GM18858 (cell line): ENCODE results near the gene DNASE1L3.
"Not testable (repeated sequence)": the region's sequence is repeated elsewhere in the genome, so short reads cannot be mapped to it uniquely, and the experiment has no call there.

Experiments used
- ATAC-seq: cut with Tn5 transposase; IDR thresholded peaks from one replicate; pipeline ENCODE4 v1.9.1; 2021; ENCODE audit not compliant: unreplicated experiment

The DNASE1L3 gene

GRCh38 chr3:58202917-58203360, 7.8 kb downstream of the DNASE1L3 start:
- ATAC-seq, result peak; percentile 65

DNA sequence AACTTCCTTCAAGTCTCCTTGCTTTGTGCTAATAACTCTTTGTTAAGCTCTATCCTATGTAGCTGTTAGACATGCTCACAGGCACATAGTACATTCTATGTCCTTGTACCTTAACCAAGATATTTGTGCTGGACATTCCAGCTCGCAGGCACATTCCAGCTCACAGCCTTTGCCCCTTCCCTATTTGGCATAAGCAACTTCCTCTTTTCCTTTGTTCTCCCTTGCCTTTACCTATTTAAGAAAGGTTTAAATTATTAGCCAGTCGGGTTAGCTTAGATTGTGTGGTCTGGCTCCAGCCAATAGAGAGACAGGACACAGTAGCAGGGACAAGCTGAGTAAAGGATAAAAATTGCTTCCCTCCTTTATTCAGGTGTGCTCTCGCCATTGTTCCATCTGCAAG, 9.3 kb downstream of the DNASE1L3 start:
- ATAC-seq, result not testable (repeated sequence)

GRCh38 chr3:58200846-58201355, 9.9 kb downstream of the DNASE1L3 start:
- ATAC-seq, result no peak

DNA sequence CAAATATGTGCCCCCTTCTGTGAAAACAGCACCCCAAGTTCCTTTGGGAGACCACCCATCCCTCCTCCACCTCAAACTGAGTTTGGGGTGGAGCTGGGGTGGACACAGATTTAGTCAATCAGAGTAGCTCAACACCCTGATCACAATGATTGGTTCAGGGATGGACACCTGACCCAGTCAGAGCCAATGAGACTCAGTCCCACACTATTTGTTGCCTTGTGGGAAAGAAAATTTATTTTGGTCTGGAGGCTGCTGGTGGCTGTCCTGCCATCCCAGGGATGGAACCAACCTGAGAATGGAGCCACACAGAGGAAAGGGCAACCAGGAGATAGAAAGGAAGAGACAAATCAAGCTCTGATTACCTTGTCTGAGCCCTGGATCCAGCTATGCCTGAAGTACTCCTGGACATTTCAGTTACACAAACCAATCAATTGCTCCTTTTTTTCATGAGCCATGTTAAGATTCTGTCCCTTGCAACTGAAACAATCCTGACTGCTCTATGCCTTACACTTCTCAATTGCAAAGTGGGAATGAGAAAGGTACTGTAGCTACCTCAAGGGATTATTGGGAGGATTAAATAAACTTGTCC, 10.6 kb downstream of the DNASE1L3 start:
- ATAC-seq, result no peak

DNA sequence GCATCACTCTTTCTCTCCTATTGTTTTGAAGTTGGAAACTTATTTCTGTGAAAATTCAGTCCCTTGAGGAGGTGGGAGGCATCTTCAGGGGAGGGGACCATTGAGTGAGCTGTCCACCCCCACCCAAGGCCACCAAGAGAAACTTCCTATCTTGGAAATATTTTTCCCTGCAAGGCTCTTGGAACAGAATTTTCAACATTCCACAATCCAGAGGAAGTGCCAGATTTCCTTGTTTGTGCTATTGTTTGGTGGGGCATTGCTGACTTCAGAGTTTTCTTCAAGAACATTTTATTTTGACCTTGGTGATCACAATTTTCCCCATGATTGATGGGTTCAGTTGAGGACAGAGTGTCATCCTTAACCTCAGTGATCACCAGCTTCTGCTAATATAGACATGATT, 12.0 kb downstream of the DNASE1L3 start:
- no peak for ATAC-seq

GRCh38 chr3:58198362-58198761, 12.4 kb downstream of the DNASE1L3 start:
- ATAC-seq, result no peak

GRCh38 chr3:58197588-58197987, 13.2 kb downstream of the DNASE1L3 start:
- ATAC-seq, result no peak

GRCh38 chr3:58193682-58194407, 16.9 kb downstream of the DNASE1L3 start:
- no peak for ATAC-seq

DNA sequence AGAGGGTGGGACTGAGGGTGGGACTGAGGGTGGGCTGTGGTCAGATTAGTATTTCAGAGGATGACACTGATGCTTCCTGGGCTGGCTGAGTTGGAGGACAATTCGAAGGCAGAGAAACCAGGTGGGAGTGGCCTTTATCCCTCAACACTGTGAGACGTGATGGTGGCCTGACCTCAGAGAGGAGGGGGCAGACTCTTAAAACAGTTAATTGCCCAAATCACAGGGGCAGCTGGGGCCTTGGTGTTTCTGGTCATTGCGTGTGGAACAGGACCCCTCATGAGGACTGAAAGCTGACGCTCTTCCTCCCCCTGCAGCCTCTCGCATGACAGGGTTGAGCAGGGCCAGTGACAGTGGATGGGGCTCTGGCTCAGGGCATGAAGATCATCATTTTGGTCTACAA, 18.7 kb downstream of the DNASE1L3 start:
- no peak for ATAC-seq

GRCh38 chr3:58191361-58191991, 19.3 kb downstream of the DNASE1L3 start:
- ATAC-seq, result no peak

GRCh38 chr3:58190882-58191281, 19.9 kb downstream of the DNASE1L3 start:
- ATAC-seq, result no peak

DNA sequence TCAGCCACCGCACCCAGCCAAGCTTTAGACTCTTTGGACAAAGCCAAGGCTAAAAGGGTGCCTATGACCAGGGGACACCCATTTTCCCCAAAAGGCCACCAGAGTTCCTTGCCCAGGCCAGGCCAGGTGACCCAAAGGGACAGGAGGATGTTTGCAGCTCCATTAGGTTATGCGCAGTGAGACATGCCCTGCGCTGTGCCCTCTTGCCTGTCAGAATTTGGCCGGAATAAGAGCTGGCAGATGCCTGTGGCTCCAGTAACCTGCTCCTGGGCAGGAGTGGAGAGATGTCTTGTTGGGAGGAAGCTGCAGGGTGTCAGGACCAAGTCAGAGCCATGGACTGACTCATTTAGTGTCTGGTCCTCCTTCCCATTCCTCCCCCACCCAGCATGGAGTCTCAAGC, 20.5 kb downstream of the DNASE1L3 start:
- ATAC-seq, result no peak

GRCh38 chr3:58189691-58190090, 21.1 kb downstream of the DNASE1L3 start:
- no peak for ATAC-seq

DNA sequence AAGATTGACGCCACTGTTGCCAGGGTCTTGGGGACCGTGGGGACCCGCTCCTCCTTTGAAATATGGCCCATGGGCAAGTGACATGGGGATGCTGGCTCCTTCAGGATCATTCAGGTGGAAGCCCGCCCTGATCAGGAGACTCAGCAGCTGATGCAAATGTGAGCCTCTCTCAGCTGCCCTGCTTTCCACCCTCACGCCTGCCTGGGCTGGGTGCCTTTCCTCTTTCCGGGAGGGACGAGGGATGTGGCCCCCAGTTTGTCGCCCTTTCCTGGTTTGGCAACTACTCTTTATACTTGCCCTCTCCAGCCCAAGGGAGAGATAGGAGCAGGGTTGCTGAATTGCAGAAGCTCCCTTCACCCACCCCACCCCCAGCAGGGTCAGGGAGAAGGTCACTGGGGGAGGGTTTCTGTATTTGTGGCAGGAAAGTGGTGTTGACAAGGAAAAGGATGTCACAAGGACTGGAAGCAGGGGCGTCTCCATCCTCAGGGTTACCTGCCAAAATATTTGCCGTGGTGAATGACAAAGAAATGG, 21.8 kb downstream of the DNASE1L3 start:
- ATAC-seq, result no peak

DNA sequence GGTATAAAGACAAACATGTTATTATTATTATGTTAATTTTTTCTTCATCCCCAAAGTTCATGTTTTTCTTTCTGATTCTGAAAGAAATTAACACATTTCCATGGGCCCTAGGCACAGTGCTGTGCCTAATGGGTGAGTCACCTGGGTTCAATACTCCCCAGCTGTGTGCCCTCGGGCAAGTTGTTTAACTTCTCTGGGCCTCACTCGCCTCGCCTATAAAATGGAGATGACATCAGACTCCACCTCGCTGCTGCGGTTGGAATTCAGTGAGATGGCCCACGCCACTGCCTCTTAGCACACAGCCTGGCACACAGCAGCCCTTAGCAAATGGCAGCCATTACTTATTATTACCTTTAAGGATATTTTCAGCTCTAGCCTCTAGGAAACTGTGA, 22.6 kb downstream of the DNASE1L3 start:
- no peak for ATAC-seq

DNA sequence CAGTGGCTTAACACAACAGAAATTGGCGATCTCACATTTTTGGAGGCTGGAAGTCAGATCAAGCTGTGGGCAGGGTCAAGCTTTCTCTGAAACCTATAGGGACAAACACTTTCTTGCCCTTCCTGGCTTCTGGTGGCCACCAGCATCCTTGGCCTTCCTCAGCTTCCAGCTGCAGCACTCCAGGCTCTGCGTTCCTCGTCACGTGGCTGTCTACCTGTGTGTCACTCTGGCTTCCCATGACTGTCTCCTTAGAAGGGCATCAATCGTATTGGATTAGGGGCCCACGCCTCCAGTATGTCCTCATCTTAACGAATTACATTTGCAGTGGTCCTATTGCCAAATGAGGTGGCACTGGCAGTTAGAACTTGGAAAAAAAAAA, 25.8 kb downstream of the DNASE1L3 start:
- no peak for ATAC-seq

GRCh38 chr3:58184309-58184981, 26.3 kb downstream of the DNASE1L3 start:
- no peak for ATAC-seq

DNA sequence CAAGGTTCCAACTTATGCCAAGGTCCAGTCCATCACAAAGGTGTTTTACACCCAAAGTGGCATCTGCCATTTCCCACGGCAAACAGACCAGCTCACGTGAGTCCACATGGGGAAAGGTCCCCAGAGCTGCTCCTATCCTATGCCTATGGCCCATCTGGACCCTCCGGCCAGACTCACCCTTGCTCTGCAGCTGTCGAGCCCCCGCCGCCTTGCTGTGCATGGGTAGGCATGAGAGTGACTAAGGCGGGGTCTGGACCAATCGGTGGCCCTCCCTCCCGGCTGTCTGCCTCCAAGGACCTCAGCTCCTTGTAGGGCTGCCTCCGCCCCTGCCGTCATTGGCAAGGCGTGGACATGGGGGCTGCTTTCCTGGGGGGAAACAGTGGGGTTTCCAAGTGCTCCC, 26.9 kb downstream of the DNASE1L3 start:
- no peak for ATAC-seq

DNA sequence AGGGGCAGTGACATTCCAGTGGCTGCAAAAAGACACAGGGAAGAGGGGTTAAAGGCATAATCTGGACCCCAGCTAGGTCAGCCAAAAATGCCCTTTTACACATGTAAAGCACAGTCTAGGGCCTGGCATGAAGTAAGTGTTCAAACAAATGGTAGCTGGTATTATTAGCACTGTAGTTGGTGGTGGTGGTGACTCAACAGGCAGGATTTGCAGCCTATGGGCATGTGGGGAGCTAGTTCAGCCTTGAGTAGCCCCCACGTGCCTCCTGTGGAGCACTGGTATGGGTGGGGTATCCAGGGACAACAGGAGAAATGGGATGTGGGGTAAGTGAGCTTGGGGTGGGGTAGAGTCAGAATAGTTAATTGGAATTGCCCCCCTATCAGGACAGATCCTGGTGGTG, 27.6 kb downstream of the DNASE1L3 start:
- no peak for ATAC-seq

- no peak for ATAC-seq
Measured at GRCh38 chr3:58180940-58181587, 29.7 kb downstream of the DNASE1L3 start.
